Activated gamma-delta T cell treated with Interleukin-2 at 50 U/mL for 16 hours (primary cell): ENCODE results near the gene ANAPC2.

Experiments
- DNase-seq: peaks from one replicate; pipeline ENCODE4 v3.0.0-alpha.2; 2020

The ANAPC2 gene

DNA sequence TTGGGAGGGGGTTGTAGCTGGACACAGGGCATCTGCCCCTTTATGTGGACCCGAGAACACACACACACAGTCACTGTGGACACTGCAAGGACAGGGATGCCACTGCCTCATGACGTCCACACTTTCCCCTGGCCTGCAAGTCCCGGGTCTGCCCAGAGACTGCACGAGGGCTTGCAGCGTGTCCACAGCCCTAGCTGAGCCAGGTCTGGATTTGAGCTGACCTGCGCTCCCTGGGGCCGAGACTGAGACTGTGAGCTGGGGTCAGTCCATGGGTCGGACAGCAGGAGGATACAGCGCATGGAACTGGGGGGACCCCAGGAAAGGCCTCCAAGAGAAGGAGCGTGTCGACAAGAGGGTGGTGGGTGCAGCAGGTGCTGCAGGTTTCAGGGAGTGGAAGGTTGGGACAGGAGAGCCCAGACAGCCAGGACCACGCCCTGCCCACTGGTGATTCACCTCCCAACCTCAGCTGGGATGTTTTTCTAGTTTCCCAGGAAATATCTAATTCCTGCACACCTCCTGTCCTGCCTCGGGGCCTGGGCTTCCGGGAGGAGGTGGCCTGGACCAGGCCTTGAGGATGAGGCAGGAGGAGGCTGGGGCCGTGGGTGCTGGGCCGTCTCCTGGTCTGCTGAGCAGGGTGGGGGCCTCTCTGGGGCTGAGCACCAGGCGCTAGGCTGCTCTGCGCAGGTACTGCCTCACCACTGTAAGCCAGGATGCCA lies 38.1 kb upstream of the ANAPC2 start:
- no peak for DNase-seq

DNA sequence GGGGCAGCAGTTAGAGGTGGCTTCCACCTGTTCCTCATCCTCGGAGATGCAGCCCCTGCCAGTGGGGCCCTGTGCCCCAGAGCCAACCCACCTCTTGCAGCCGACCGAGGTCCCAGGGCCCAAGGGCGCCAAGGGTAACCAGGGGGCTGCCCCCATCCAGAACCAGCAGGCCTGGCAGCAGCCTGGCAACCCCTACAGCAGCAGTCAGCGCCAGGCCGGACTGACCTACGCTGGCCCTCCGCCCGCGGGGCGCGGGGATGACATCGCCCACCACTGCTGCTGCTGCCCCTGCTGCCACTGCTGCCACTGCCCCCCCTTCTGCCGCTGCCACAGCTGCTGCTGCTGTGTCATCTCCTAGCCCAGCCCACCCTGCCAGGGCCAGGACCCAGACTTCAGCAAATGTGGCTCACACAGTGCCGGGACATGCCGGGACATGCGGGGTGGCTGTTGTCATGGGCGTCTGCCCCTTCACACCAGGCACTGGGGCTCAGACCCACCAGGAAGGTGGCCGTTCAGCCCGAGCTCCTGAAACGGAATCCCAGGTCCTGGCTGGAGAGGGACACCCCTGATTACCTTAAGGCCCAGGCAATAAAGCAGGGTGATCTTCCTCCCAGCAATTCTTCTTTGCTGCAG lies 37.5 kb upstream of the ANAPC2 start:
- DNase-seq: no peak

DNA sequence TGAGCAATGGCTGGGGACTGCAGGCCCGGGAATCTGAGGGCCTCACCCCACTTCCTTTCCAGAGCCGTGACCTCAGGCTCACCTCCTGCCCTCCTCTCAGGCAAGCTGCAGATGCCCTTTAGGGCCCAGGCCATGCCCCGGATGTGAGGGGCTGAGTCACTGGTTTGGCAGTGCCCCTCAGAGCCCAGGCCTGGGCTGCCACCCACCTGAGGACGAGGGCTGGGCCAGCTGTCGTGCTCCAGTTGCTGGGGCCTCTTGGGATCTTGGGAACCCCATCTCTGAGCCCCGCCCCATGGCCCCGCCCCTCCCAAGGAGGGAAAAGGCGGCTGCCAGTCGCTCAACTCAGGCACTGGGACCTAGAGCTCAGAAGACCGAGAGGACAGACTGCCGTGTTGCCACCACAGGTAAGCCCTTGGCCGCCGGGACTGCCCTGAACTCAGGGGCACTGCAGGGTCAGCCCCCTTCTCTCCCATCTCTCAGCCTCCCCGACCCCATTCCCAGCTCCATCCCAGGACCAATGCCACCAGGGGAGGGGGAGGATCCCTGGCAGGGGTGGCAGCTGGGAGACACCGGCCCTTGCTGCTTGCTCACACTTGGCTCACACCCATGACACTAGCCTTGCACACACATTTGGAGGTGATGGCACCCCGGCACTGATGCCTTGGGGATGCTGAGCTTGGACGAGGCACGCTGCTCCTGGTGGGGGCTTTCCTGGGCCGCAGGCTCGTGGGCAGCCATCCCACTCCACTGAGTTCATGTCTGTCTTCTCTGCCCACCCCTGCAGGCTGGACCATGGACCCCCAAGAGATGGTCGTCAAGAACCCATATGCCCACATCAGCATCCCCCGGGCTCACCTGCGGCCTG lies 36.7 kb upstream of the ANAPC2 start, which contains the start of gene CYSRT1:
Gene CYSRT1, plus strand, starts transcription at position 345 of the 865 bp plus-strand sequence. Its CDS starts 448 bp downstream, at position 793.
- DNase-seq: no peak

DNA sequence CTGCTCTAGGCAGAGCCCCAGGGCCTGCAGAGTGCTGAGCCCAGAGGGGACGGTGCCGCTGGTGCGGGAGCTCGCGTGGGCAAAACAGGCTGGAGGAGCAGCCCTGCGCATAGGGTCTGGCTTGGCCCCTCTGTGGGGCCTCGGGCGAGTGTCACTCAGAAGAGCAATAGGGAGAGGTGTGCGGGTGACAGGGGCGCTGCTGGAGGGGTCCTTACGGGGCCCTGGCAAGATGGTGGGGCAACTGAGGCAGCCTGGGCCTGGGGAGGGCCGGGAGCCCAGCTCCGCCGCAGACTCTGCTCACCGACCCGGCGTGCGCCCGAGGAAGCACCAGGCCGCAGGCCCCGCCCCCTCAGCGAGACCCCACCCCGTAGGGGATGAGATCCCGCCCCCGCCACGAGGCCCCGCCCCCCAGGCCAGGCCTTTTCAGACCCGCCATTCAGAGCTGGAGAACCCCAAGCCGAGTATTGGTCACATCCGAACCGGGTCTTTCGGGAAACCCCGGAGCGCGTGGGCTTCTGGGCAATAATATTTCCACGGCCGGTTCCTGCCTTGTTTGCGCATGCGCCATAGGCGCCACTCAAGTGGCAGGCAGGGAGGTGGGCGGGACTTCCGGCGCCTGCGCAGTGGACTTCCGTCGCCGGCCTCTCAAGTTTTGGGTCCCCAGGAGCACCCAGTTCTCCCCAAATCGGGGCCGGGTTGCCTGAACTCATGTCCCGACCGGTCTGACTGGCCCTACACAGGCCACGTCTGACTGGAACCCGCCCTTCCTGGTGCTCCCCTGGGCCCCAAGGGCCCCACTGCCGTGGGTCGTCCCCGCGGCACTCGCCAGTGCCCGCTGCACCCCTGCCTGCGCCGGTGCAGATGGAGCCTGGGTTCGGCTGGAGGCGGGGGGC lies 35.0 kb upstream of the ANAPC2 start:
- peak; percentile 97 for DNase-seq

DNA sequence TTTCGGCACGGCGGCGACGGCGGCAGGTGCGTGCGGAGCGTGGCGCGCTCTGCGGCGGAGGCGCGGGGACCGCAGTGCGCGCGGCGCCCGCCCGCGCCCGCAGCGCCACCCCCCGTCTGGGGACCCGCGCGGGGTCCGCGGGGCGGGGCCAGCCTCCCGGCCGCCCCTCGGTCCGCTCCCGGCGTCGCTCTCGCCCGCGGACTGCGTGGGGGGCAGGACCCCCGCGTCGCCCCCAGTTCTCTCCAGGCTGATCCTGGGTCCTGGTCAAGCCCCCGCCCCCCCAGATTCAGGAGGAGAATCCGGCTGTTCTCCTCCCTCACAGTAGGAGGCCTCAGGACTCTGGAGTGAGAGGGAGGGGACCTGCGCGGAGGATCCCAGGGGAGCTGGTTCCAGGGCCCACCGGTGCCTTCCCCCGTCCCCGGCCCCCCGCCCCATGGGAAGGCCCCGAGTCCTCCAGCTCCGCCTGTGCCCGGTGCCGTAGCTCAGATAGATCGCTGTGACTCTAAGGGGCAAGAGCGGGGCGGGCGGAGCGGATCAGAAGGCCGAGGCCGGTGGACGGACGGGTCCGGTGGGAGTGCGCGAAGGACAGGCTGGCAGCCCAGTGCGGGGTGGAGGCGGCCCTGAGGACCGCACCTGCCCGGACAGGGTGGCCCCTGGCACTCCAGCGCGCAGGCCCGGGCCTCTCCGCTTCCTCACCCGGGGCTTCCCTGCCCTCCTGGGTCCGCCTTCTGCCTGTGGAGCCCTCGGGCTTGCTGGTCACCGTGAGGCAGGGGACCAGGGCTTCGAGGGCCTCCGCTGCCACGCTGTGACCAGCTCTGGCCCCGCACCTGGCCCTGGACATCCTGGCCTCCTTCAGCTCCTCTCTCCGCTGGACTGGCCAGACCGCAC lies 34.1 kb upstream of the ANAPC2 start, which contains the start of gene RNF208:
Gene RNF208, minus strand, starts transcription at position 51 of the 888 bp plus-strand sequence. CDS start 1,028 bp downstream, outside the sequence.
- no peak for DNase-seq

DNA sequence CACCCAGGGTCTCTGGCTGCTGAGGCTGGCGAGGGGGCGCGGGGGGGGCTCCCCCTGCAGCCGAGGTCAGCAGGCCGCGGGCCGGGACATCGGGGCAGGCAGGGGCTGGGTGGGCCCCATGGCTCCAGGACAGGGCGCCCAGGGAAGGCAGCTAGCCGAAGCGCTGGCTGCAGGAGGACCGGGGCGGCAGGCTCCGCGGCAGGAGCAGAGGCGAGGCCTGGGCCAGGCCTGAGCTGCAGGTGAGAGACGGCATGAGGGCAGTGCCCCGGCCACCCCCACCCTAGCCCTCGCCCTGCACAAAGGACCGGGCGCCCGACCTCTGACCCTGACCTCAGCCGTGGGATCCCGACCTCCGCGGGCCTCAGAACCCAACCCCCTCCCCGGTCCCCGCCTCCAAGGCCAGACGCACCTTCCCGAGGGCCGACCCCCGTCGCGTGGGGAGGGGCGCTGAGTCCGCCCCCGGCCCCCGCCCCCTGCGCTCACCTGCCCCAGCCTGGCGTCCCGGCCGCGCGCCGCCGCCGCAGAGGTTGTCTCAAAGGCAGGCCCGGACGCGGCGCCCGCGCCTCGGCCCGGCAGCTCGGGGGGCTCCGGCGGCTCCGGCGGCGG lies 33.2 kb upstream of the ANAPC2 start:
- no peak for DNase-seq

DNA sequence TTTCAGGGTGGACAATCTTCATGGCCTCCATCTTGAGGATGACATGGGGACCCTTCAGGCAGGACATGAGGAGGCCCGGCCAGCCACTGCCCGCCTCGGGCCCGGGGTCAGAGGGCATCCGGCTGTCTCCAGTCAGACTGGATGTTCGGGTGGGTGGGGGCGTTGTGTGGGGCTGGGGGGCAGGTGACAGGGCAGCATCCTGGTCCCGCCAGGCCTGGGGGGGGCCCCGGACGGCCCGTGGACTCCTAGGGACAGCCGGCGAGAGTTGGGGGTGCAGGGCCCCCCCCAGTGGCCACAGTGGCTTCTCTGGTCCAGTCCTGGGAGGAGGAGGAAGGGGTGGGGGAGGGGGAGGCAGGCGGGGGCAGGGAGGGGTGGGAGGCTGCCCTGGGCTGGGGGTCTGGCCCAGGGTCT lies 32.7 kb upstream of the ANAPC2 start:
- DNase-seq: no peak

DNA sequence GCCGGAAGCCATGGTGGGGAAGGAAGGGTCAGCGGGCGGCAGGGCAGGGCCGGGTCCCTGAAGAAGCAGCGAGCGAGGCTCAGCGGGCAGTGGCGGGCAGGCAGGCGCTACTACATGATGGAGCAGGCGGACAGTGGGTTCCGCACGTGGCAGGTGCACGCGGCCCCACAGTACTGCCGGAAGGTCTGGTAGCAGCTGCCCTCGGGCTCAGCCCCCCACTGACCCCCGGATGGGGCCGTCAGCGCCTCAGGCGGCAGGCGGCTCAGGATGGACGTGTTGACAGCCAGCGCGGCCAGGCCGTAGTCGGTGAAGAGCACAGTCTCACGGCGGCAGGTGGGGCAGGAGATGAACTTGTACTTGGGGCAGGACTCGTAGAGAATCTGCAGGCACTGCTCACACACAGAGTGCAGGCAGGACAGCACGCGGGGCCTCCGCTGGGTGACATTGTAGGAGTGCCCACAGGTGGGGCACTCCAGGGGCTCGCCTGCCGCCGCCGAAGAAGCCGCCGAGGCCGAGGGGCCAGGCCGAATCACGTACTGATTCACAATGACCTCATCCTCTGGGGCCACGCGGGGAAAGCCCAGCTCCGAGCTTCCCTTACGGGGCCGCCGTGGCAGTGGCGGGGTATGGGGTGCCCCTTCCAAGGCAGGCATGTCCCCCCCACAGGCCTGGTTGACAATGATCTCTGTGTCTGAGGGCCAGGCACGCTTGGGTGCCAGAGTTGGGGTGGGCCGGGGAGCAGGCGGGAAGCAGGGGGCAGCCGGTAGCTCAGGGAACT lies 32.1 kb upstream of the ANAPC2 start:
- DNase-seq: no peak

DNA sequence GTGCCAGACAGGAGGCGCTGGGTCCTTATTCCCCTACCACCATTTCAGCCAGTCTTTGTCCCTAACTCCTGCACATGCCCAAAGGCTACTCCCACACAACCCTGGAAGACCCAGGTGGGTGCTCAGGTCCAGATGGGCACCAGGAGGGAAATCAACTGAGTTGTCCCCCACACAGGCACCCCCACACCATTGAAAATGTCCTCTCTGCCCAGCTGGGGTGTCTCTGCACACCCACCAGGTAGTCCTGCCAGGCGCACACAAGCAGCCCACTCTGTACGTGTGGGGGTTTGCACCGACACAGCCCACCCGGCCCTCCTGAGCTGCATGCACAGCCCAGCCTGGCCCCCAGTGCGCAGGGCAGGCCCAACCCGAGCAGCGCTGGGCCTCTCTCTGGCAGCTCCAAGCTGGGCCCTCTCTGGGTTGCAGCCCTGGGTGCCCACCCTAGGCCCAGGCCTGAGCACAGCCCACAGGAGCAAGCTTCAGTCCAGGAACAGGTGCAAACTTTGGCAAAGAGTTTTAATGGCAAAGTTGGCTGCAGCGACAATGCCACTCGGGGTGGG lies 31.5 kb upstream of the ANAPC2 start:
- DNase-seq: no peak

DNA sequence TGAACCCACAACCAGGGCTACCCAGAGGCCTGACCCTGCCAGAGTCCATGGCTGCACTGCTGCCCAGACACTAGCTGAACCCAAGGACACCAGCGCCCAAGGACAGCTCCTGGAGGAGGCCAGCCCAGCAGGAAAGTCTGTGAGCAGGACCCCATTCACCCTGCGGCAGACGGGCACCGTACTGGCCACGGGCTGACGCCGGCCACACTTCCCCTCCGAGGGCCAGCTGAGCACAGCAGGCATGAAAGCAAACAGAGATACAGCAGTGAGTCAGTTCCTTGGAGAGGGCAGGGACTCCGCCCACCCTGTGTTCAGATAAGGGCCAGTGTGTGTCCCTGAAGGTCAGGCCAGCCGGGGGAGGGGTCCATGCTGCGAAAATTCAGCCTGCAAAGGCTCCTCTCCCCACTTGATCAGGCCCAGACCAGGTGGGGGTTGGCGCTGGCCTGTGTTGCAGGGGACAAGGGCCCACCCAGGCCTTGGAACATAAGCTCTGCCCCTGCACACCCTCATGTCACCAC lies 30.5 kb upstream of the ANAPC2 start:
- no peak for DNase-seq

DNA sequence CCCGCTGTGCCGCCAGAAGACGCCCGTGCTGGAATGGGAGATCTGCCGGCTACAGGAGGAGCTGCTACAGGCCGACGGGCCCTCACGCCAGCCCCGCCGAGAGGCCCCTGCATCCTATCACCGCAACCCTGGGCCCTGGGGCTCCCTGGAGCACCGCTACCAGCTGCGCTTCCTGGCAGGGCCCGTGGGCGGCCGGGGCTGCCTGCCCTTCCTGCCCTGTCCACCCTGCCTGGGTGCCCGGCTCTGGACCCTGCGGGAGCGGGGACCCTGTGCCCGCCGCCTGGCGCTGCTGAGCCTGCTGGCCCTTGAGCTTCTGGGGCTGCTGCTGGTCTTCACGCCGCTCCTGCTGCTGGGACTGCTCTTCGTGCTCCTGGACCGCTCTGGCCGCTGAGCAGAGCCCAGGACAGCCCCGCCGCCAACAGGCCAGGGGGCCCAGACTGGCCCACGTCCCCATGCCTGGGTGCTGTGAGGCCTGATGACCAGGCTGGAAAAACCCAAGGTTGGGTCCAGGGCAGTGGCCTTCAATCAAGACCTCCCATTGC lies 29.9 kb upstream of the ANAPC2 start:
- no peak for DNase-seq

DNA sequence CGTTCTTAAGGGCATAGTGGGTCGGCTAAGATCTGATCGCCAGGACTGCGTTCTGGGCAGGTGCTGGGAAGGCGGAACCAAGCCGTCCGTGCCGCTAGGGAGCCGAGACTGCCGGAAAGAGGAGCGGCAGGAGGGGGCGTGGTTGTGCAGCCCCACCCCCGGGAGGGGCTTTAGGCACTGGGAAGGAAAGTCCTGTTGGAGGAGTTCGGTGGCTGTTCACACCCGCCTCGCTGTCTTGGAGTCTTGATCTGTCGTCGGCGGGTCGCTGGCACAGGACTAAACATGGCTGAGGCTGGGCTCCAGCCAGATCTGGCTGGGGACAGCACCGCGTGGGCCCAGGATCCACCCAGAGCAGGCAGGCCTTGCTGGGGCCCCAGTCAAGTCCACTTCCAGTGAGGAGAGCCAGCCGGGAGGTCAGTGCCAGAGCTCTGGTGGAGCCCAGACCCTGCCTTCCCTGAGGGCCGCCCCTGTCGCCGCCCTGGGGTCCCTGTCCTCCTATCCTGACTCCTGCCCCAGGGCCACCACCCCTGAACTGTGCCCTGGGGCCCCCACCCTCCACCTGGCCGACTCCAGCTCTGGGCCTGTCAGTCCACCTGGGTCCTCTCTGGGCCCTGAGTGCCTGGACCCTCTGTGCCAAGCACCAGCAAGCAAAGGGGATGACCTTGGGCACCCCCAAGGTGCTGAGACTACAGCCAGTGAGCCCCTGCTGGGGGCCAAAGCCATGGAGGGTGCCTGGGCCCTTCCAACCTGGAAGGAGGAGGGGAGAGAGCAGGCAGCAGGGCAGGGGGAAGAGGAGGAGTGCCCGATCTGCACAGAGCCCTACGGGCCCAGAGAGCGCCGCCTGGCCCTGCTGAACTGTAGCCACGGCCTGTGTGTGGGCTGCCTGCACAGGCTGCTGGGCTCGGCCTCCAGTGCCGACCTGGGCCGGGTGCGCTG lies 29.2 kb upstream of the ANAPC2 start:
- DNase-seq: no peak

DNA sequence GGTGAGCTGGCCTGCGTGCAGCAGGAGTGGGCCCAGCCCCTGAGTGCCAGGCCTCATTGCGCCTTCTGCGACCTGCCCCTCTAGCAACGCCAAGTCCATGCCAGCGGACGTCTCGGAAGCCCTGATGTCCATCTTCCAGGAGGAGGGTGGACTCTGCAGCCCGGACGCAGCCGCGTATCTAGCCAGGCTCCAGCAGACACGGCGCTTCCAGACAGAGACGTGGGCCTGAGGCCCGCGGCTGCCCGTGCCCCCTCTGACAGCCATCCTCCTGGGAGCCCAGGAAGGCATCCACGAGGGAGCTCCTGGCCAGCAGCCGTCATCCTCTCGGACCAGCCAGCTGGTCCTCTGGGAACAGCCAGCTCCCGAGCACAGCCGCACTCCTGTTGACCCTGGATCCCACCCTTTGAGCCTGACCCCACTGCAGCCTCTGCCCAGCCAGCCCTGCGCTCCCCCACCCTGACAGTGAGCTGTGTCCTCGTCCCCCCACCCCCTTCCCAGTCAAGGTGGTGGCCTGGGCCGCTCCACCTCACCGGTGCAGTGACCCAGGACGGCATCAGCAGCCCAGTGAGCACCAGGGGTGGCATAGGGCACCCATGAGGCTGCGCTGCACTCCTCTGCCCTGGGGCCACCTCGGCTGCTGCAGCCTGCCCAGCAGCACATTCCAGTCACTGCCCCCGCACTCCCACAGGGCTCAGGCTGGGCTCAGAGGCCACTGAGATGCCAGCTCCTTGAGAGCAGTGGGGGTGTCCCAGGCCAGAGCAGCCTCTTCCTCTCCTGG lies 28.0 kb upstream of the ANAPC2 start:
- DNase-seq: no peak

DNA sequence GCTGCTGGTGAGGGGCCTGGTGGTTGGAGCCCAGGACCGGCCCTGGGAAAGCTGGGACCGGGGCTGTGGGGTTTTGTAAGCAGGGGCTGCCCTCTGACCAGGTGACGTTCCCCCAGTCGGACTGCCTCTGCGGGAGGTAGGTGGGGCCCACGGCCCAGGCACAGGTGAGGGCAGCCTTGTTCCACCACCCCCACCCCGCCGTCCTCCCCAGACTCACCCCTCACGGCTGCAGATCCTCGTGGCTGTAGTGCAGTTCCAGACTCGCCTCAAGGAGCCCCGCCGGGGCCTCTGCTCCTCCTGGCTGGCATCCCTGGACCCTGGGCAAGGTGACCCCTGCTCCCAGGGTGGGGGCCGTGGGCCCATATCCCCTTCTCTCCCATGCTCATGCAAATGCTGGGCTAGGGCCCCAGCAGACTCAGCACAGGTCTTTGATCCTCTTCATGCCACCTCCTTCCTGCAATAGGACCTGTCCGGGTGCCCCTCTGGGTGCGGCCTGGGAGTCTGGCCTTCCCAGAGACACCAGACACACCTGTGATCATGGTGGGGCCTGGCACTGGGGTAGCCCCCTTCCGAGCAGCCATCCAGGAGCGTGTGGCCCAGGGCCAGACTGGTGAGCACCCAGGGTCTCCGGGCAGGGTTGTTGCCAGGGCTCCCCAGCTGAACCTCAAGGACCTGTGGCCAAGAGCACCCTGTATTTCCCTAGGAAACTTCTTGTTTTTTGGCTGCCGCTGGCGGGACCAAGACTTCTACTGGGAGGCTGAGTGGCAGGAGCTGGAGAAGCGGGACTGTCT lies 27.0 kb upstream of the ANAPC2 start:
- no peak for DNase-seq

DNA sequence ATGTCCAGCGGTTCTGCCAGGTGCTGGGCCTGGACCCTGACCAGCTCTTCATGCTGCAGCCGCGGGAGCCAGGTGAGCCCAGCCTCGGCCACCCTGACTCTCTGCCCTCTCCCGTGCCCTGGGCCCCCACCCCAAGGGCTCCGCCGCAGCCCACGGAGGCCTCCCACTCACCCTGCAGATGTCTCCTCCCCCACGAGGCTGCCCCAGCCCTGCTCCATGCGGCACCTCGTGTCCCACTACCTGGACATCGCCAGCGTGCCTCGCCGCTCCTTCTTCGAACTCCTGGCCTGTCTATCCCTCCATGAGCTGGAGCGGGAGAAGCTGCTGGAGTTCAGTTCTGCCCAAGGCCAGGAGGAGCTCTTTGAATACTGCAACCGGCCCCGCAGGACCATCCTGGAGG lies 26.3 kb upstream of the ANAPC2 start:
- no peak for DNase-seq
